Spleen (tissue), 7 donors: Measurements from ENCODE around the gene VTCN1.

Experiments used
- CTCF ChIP-seq, 11 experiments: fragments of 200-600 bp in 7 of 11; fragments of 450-650 bp in 4 of 11; sonication (generic) in 4 of 11; IDR thresholded peaks in 8 of 11; conservative IDR thresholded peaks in 3 of 11; 1 replicate in 7 of 11; 2 replicates in 4 of 11; pipeline versions ENCODE4 v1.4.0 to v1.8.0; 2016 to 2021; ENCODE audit warnings: antibody characterized with exemption in 11 of 11, inconsistent platforms in 4 of 11, mild to moderate bottlenecking in 1 of 11
- POLR2AphosphoS5 ChIP-seq, 3 donors: sonication (generic); formaldehyde crosslinking; IDR thresholded peaks; one replicate each; pipeline ENCODE4 v1.5.1; 2017; ENCODE audit warnings: antibody characterized with exemption in 3 of 3
- donor health status: DM: no; HTN: no; CAD: no; lungs with moderate emphysema.
- donor health status: DM: no; HTN: no; CAD: no.
- donor health status: DM: no; HTN: no; CAD: no.

GRCh38 chr1:117215733-117216462, 5.2 kb upstream of the VTCN1 start:
- no peak for TF ChIP-seq POLR2AphosphoS5 (IDR thresholded peaks at IDR 0.05)
- no peak for TF ChIP-seq CTCF (IDR thresholded peaks at IDR 0.05 in 8 of 11, conservative IDR thresholded peaks at IDR 0.05 in 3 of 11)
